Hematopoietic multipotent progenitor cell treated with erythropoietin and hydrocortisone succinate and interleukin-3 and kit ligand, for 17 days (in vitro differentiated cells): ENCODE data around the gene SPRN.

Experiments
- DNase-seq: peaks from one replicate; pipeline ENCODE4 v3.0.0-alpha.2; 2015; ENCODE audit warnings: low spot score

The SPRN gene

DNA sequence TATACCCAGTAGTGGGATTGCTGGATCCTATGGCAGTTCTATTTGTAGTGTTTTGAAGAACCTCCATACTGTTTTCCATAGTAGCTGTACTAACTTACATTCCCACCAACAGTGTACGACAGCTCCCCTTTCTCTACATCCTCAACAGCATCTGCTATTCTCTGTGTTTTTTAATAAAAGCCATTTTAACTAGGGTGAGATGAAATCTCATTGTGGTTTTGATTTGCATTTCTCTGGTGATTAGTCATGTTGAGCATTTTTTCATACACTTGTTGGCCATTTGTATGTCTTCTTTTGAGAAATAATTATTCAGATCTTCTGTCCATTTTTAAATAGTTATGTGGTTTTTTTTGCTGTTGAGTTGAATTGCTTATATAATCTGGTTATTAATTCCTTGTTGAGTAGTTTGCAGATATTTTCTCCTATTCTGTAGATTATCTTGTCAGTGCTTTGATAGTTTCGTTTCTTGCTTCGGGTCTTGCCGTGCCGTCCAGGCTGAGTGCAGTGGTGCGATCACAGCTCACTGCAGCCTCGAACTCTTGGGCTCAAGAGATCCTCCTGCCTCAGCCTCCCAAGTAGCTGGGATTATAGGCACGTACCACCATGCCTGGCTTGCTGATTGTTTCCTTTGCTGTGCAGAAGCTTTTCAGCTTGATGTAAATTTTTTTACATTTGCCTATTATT, 18.4 kb downstream of the SPRN start:
- no peak for DNase-seq

DNA sequence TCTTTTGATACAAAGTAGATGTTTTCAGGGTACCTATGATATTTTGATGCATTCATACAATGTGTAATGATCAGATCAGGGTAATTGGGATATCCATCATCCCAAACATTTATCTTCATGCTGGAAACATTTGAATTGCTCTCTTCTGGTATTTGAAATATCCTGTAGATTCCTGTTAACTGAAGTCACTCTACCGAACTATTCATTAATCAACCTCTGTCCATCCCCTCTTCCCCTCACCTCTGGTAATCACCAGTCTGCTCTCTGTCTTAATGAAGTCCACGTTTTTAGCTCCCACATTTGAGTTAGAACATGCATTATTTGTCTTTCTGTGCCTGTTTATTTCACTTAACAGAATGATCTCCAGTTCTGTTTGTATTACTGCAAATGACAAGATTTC, 19.2 kb downstream of the SPRN start:
- no peak for DNase-seq

GRCh38 chr10:133403784-133404183, 20.6 kb downstream of the SPRN start:
- DNase-seq: no peak

GRCh38 chr10:133403359-133403758, 21.1 kb downstream of the SPRN start:
- no peak for DNase-seq

DNA sequence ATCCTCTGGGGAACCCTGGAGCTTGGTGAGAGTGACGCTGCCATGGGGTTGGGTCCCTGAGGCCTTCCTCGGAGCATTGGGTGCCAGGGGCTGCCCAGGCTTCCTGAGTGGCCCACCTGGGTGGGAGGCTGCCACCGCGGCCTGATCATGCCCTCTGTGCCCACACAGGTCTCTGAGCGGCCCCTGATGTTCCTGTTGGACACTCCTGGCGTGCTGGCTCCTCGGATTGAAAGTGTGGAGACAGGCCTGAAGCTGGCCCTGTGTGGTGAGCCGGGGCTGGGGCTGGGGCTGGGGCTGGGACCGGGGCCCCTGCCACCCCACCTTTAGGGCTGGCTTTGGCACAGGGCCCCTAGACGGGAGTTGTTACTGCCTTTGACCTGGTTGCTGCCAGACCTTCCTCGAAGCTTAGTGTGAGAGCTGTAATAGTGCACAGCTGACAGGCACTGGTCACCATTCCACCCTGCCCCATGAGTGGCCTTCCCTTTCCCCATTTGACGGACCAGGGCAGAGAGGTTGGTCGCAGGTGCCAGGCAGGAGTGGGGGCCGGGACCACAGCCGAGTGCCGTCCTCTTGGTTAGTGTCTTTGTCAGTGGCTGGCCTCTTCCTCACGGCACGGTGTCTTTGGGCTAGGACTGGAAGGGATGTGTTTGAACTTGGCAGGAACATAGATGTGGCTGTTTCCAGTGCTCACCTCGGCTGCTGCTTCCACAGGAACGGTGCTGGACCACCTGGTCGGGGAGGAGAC, 22.3 kb downstream of the SPRN start:
- no peak for DNase-seq

GRCh38 chr10:133401500-133401899, 22.9 kb downstream of the SPRN start:
- DNase-seq: no peak

DNA sequence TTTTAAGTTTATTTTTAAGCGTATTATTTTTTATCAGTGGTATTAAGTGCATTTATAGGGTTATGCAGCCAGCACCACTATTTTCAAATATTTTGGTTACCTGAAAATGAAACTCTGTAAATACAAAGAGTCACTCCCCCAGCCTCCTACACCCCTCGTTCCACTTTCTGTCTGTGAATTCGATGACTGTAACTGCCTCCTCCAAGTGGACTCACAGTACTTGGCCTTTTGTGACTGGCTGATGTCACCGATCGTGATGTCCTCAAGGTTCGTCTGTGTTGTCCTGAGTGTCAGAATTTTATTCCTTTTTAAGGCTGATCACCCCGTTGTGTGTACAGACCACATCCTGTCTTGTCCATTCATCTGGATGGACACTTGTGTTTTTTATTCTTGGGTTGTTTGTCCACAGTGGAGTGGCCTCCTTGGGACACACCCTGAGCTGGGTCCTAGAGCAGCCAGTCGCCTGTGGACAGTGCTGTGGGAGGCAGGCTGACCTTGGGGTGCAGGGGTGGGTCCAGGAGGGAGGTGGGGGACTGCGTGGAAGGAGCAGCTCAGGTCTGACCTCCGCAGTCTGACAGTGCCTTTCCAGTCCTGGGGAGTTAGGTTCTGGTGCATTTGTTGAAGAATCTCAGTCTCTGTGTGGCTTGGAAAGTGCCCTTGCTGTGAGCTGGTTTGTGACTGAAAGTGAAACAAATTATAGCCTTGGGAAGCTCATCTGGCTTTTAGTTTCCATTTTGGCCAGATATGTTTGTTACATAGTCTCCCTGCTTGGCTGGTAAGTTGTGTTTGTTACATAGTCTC, 23.6 kb downstream of the SPRN start:
- DNase-seq: no peak

GRCh38 chr10:133399123-133399601, 25.3 kb downstream of the SPRN start:
- no peak for DNase-seq

DNA sequence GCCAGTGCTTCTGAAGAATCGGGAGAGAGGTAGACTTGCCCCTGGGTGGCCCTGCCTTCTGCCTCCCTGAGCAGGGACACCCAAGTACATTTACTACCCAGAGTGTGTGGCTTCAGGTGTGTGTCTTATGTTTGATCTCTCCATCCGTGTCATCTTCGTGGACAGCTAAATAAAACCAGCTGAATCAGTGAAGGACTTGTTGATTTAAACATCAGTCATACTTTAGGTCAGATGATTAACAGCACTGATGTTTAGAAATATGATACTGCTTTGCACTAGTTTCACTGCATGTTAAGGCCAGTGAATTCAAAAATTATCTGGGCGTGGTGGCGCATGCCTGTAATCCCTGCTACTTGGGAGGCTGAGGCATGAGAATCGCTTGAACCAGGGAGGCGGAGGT, 26.5 kb downstream of the SPRN start:
- no peak for DNase-seq

DNA sequence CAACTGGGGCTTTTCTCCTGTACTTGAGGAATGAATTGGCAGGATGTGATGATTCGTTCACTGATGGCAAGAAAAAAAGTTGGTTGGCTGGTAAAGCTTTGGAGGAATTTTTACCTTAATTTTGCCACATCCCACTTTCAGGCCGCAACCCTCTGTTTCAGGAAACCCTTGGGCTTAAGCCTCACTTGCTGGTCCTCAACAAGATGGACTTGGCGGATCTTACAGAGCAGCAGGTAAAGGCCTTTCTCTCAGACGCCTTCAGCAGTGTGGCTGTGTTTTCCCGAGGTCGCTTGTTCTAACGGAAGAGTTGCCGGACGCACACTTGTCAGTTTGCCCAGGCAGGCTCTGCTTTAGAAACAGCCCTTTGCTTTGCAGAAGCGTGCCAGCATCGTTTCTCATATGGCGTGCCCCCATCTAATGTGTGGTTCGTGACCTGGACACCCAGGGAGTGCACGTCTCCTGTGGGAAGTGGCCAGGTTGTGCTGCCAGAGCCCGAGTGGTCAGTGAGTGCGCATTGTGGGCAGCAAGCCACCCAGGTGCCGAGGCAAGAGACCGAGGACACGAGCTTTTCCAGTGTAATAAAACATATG, 28.3 kb downstream of the SPRN start:
- no peak for DNase-seq

DNA sequence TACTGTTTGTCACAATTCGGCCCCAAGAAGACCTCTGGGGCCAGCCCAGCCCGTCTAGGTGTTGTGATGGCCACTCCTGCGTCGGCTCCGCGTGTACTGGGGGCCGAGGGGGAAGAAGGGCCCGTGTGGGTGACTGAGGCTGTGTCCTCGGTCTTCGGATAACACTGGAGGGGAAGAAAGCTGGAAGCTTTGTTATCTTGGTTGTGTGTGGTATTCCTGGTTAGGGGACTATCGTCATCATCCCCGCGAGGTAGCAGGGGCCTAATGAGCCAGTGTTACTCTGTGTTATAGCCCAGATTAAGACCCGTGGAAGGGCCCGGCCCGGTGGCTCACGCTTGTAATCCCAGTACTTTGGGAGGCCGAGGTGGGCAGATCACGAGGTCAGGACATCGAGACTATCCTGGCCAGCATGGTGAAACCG, 29.6 kb downstream of the SPRN start:
- DNase-seq: no peak

GRCh38 chr10:133394064-133394663, 30.3 kb downstream of the SPRN start, which contains the start of gene MTG1:
MTG1 (plus strand) TSS chr10:133394157; CDS start chr10:133394221, 64 bp downstream.
- DNase-seq: peak; percentile 90

DNA sequence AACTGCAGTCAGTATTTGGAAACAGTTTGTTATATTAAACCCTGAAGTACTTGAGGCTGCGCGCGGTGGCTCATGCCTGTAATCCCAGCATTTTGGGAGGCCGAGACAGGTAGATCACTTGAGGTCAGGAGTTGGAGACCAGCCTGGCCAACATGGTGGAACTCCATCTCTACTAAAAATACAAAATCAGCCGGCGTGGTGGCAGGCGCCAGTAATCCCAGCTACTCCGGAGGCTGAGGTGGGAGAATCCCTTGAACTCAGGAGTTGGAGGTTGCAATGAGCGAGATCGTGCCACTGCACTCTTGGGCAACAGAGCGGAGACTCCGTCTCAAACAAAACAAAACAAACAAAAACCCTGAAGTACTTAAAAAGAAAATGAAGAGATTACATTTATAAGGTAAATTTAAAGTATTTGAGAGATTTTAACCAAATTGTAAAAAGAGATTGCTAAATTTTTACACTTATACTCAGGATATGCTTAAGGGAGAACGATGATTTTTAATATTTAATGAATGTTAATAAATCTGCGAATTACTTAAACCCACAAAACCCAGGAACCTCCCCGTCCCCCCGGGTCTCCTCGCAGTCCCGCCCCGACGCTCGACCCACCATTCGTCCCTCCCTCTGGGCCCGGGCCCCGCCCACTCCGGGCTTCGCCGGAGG, 30.9 kb downstream of the SPRN start:
- no peak for DNase-seq

- no peak for DNase-seq
Measured at GRCh38 chr10:133391761-133392518, 32.5 kb downstream of the SPRN start.

DNA sequence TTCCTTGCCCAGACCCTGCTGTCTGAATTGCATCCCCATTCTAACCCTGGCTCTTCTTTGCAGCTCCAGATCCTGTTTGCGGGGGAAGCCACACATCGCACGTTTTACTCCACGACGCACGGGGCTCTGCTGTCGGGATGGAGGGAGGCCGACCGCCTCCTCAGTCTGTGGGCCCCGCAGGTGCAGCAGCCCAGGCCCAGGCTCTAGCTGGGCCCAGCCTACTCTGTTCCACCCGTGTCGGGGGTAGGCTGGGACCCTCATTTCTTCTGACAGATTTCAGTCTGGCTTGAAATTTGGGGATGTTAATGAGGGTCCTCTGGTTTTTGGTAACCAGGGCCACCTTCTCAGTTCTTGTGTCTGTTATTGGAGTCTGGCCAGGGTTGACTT, 33.2 kb downstream of the SPRN start:
- no peak for DNase-seq

DNA sequence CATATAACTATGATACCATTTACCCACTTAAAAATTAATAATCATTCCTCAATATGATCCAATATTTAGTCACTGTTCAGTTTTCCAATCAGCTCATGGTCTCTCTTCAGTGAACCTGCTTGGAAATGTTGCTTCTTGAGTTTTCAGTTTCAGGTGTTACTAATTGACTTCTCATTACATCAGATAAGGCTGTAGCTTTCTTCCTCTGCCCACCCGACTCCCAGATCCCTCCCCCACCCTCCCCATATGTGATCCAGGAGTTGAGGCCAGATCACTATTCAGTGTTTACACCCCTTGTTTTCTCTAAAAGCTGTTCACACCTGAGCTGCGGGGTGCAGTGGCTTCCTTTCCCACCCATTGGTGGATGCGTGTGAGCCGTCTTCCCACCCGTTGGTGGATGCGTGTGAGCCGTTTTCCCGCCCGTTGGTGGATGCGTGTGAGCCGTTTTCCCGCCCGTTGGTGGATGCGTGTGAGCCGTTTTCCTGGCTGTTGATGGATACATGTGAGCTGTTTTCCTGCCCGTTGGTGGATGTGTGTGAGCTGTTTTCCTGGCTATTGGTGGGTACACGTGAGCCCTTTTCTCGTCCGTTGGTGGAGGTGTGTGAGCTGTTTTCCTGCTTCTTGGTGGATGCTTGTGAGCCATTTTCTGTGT, 33.7 kb downstream of the SPRN start:
- DNase-seq: no peak

DNA sequence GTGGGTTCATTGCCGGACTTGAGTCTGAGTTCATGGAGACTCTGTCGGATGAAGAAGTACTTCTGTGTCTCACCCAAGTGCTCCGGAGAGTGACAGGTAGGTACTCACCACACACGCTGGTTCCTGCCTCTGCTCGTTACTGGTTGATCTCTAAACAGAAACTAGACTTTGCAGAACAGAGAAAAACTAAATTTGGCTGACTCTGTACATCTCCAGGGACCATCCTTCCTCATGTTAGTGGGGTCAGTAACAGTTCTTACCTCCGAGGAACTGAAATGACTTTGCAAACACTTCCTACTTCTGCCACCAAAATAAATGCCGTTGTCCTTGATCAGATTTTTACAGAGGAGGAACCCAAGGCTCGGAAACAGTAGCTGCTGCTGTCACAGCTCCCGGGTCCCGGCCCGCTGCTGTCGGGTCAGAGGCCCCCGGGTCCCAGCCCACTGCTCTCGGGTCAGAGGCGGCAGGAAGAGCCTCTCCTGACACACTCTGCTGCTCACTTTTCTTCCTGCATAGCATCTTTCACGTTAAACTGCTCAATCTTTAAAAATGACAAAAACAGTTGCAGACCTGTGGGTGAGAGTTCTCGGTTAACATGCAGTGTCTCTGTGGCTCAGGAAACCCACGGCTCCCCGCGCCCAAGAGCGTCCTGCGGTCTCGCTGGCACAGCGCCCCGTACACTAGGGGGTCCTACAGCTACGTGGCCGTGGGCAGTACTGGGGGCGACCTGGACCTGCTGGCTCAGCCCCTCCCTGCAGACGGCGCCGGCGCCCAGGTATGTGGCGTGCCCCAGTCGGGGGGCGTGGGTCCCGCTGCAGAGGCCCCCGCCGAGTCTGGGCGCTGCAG, 35.2 kb downstream of the SPRN start:
- DNase-seq: no peak

GRCh38 chr10:133388236-133388972, 36.0 kb downstream of the SPRN start:
- no peak for DNase-seq
